Measurements from ENCODE around the gene NFIA.

NFIA gene

GRCh38 chr1:61348025-61348665 is 265.8 kb downstream of the NFIA start:
- DNase-seq, result no peak

GRCh38 chr1:61352845-61353435 is 270.6 kb downstream of the NFIA start:
- no peak for DNase-seq

GRCh38 chr1:61353797-61354406 is 271.5 kb downstream of the NFIA start:
- DNase-seq, result no peak

- DNase-seq, result no peak
Measured at GRCh38 chr1:61356016-61356415, 273.7 kb downstream of the NFIA start.

- no peak for DNase-seq
Measured at GRCh38 chr1:61356995-61357394, 274.6 kb downstream of the NFIA start.

GRCh38 chr1:61357539-61357938 is 275.2 kb downstream of the NFIA start:
- DNase-seq, result no peak

GRCh38 chr1:61358770-61359455 is 276.6 kb downstream of the NFIA start:
- DNase-seq, result no peak

GRCh38 chr1:61361931-61362330 is 279.6 kb downstream of the NFIA start:
- no peak for DNase-seq

- no peak for DNase-seq
Measured at GRCh38 chr1:61362351-61362750, 280.0 kb downstream of the NFIA start.

- no peak for DNase-seq
Measured at GRCh38 chr1:61368366-61368765, 286.0 kb downstream of the NFIA start.

GRCh38 chr1:61368876-61369275 is 286.5 kb downstream of the NFIA start:
- DNase-seq, result no peak

GRCh38 chr1:61370177-61370912 is 288.0 kb downstream of the NFIA start:
- no peak for DNase-seq

GRCh38 chr1:61370913-61371279 is 288.5 kb downstream of the NFIA start:
- no peak for DNase-seq

- no peak for DNase-seq
Measured at GRCh38 chr1:61372944-61373343, 290.6 kb downstream of the NFIA start.

GRCh38 chr1:61374156-61374555 is 291.8 kb downstream of the NFIA start:
- DNase-seq, result no peak

GRCh38 chr1:61375082-61375880 is 292.9 kb downstream of the NFIA start:
- DNase-seq, result no peak

- no peak for DNase-seq
Measured at GRCh38 chr1:61376151-61376550, 293.8 kb downstream of the NFIA start.

- no peak for DNase-seq
Measured at GRCh38 chr1:61377242-61377958, 295.0 kb downstream of the NFIA start.

- no peak for DNase-seq
Measured at GRCh38 chr1:61378494-61379180, 296.3 kb downstream of the NFIA start.

GRCh38 chr1:61379693-61380092 is 297.3 kb downstream of the NFIA start:
- DNase-seq, result no peak

GRCh38 chr1:61380561-61380960 is 298.2 kb downstream of the NFIA start:
- no peak for DNase-seq
